ENCODE results near the gene WDR82. TPM values are rescaled to one million over a fixed set of nuclear protein-coding genes. Genes with fewer than 3 reads are reported as not detected.

WDR82 gene
- total RNA-seq, 1 donor from 2014 or later = 81.3 TPM

GRCh38 chr3:52306978-52307377, 28.5 kb upstream of the WDR82 start:
- no peak for DNase-seq

- DNase-seq = no peak
Measured at GRCh38 chr3:52305926-52306325, 27.5 kb upstream of the WDR82 start.

- DNase-seq = no peak
Measured at GRCh38 chr3:52303811-52304210, 25.4 kb upstream of the WDR82 start.

- no peak for DNase-seq
Measured at GRCh38 chr3:52302426-52303145, 24.1 kb upstream of the WDR82 start.

- peak; percentile 56 for DNase-seq
Measured at GRCh38 chr3:52299879-52300611, 21.6 kb upstream of the WDR82 start.

- no peak for DNase-seq
Measured at GRCh38 chr3:52299247-52299878, 20.9 kb upstream of the WDR82 start.

GRCh38 chr3:52298149-52299098, 20.0 kb upstream of the WDR82 start:
- DNase-seq = no peak

GRCh38 chr3:52297242-52298148, 19.0 kb upstream of the WDR82 start:
- DNase-seq = no peak

GRCh38 chr3:52295671-52296208, 17.3 kb upstream of the WDR82 start:
- DNase-seq = no peak

- DNase-seq = no peak
Measured at GRCh38 chr3:52294320-52295150, 16.1 kb upstream of the WDR82 start.

GRCh38 chr3:52293491-52294319, 15.3 kb upstream of the WDR82 start:
- no peak for DNase-seq

- no peak for DNase-seq
Measured at GRCh38 chr3:52292247-52293065, 14.0 kb upstream of the WDR82 start.

- DNase-seq = peak; percentile 56
Measured at GRCh38 chr3:52291508-52292181, 13.2 kb upstream of the WDR82 start.

- no peak for DNase-seq
Measured at GRCh38 chr3:52290596-52291507, 12.4 kb upstream of the WDR82 start.

GRCh38 chr3:52289747-52290595, 11.5 kb upstream of the WDR82 start:
- no peak for DNase-seq

- DNase-seq = no peak
Measured at GRCh38 chr3:52289338-52289746, 10.9 kb upstream of the WDR82 start.
